Bronchial epithelial cell (primary cell): ENCODE measurements around the gene MAL. TPM values are rescaled to one million over a fixed set of nuclear protein-coding genes. Genes with fewer than 3 reads are reported as not detected.
A peak's percentile ranks its signal among the peaks of the same experiment; 100 is the strongest.

Experiments used
- DNase-seq: peaks from one replicate; pipeline ENCODE4 v3.0.0-alpha.2; 2010; ENCODE audit warnings: low read depth
- FAIRE-seq: peaks from 2 replicates; lab custom pipeline; 2011; peaks lifted over from hg19 to GRCh38; lab: Jason Lieb, UNC
- H3K27me3 ChIP-seq: 2 replicates; pipeline ENCODE4 v1.5.1; 2011; ENCODE audit warnings: low read length; ENCODE audit not compliant: control insufficient read depth, insufficient read depth
- H3K36me3 ChIP-seq: 2 replicates; pipeline ENCODE4 v1.5.1; 2011; ENCODE audit warnings: low read length; ENCODE audit not compliant: control insufficient read depth, insufficient read depth
- H3K4me3 ChIP-seq: 2 replicates; pipeline ENCODE4 v1.5.1; 2011; ENCODE audit warnings: mild to moderate bottlenecking, low read depth, low read length, control low read depth
- total RNA-seq: library from RNA; depleted of rRNA; stranded (reverse); fragments of >200 nt; gene quantifications from 2 replicates; pipeline ENCODE4 v1.2.1, GENCODE V29; 2014
- TF ChIP-seq, protein P1 (sequence below): IDR thresholded peaks from 2 replicates; pipeline ENCODE4 v1.5.1; 2011; ENCODE audit warnings: mild to moderate bottlenecking, moderate library complexity, low read length, control low read depth, inconsistent platforms; ENCODE audit not compliant: insufficient read depth, severe bottlenecking

The MAL gene
- total RNA-seq, 1 donor from 2014 or later = 1.1 TPM

DNA sequence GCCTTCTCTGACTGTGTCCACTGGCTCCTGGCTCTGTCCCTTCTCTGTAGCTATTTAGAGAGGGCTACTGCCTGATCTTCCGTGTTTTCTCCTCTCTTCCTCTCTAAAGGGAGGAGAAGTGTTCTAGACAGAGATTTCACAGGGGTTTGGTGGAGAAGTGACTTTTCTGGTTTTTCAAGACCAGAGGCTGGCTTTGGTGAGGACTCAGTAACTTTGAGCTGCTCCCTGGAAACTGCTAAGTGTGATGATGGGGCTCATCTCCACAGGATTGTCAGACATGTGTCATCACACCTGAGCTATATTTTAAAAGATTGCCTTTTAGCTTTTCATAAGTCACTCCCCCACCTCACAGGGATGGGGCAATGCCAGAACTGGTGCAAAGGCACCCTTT lies 6.2 kb downstream of the MAL start:
- Histone ChIP-seq H3K27me3 (peaks cover 9% of the 10 kb centered on the region), H3K4me3 (no peak overlapping the region), H3K36me3 (no peaks in the 10 kb centered on the region)
- no peak for FAIRE-seq
- peak; percentile 14 for DNase-seq
- TF ChIP-seq, protein P1, sequence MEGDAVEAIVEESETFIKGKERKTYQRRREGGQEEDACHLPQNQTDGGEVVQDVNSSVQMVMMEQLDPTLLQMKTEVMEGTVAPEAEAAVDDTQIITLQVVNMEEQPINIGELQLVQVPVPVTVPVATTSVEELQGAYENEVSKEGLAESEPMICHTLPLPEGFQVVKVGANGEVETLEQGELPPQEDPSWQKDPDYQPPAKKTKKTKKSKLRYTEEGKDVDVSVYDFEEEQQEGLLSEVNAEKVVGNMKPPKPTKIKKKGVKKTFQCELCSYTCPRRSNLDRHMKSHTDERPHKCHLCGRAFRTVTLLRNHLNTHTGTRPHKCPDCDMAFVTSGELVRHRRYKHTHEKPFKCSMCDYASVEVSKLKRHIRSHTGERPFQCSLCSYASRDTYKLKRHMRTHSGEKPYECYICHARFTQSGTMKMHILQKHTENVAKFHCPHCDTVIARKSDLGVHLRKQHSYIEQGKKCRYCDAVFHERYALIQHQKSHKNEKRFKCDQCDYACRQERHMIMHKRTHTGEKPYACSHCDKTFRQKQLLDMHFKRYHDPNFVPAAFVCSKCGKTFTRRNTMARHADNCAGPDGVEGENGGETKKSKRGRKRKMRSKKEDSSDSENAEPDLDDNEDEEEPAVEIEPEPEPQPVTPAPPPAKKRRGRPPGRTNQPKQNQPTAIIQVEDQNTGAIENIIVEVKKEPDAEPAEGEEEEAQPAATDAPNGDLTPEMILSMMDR = no peak

DNA sequence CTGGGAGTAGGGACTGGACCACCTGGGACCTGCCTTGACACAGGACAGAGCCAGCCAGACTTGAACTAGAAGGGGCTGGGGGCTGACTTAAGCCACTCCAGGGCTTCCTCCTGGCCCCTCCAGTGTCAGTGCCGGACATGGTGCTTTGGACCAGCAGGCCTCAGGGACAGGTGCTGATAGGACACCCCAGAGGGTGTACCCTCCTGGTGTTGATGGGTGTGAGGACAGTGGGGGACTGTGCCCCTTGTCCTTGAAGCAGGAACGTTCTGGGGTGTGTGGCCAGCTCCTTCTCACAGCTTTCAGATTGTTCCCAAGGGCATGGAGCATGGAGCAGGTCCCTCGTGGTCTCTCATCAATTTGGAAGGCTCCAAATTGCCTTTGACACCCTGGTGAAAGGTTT lies 6.8 kb downstream of the MAL start:
- DNase-seq (no peak), FAIRE-seq (no peak)
- TF ChIP-seq, protein P1 = no peak
- peaks cover 2% of the 10 kb centered on the region for H3K27me3 ChIP-seq
- no peak overlapping the region for H3K4me3 ChIP-seq
- no peaks in the 10 kb centered on the region for H3K36me3 ChIP-seq

DNA sequence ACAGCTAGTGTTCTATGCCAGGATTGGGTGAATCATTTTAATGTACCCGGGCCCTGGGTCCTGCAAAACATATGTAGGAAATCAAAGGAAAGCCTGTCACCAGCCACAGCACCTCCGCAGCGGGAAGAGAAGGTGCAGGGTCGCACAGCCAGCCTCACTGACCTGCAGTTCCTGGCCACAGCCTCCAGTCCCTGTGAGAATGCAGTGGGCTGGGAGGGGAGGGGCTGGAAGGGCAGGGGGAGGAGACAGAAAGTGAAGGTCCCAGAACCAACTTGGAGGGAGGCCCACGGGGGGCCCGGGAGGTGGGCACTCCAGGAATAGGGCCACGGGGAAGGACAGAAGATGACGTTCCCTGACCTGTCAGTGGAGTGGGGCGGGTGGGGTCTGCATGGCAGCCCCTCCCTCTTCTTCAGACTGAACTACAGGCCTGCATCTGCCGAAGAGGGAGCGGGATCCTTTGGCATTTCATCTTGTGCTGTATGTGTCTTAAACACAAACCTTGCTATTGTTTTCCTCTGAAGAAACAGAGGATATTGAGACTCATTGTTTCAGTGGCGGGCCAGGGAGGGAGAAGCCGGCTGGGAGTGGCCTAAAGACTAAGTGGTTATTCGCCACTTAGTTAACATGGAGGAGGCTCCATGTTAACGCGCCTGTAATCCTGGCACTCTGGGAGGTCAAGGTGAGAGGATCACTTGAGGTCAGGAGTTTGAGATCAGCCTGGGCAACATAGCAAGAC lies 7.5 kb downstream of the MAL start:
- TF ChIP-seq, protein P1 = no peak

DNA sequence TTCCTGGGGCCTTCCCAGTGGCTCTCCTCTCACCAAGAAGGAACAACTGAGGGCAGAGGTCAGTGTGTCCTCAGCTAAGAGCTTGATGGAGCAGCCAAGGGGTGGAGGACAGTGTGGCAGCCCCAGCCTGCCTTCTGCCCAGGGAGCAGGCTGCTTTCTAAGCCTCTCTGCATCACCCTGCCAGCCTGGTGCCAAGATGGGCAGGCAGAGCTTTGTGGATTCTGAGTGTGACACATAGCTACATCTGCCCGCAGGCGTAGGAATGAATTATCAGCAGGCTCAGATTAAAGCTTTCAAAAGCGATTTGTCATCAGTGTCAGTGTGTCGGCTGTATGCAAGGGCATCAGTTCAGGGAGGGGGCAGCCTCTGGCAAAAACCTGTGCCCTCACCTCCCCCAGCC lies 8.7 kb downstream of the MAL start:
- Histone ChIP-seq H3K4me3 (no peak overlapping the region), H3K36me3 (no peaks in the 10 kb centered on the region), H3K27me3 (no peaks in the 10 kb centered on the region)
- FAIRE-seq (no peak), DNase-seq (no peak)
- TF ChIP-seq, protein P1 = no peak

More for the DNA sequence above, 7.5 kb downstream of the MAL start:
- Histone ChIP-seq H3K4me3 (no peak overlapping the region), H3K27me3 (peaks cover 2% of the 10 kb centered on the region), H3K36me3 (no peaks in the 10 kb centered on the region)
- DNase-seq (no peak), FAIRE-seq (no peak)

DNA sequence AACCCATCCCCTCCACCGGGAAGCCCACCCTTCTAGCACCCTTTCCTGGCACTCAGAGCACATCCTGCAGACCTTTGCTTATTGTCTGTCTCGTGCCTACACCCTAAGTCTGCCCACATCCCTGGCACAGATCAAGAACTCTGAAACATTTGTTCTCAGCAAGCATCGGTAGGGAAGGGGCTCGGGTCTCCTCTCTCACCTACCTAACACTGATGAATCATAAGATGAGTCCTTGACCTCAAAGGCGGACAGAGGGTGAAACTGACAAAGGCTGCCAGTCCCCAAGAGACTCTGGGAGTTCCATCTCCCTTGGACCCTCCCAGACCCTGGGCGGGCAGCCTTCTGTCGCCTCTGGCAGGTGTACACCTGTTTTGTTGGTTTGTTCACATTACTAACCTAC lies 9.3 kb downstream of the MAL start:
- TF ChIP-seq, protein P1 = no peak
- H3K36me3 ChIP-seq = no peaks in the 10 kb centered on the region
- DNase-seq = no peak
- H3K27me3 ChIP-seq = no peaks in the 10 kb centered on the region
- FAIRE-seq = no peak
- H3K4me3 ChIP-seq = no peak overlapping the region
